Spleen (tissue), 11 donors: ENCODE measurements around the gene TSNAX. TPM values are rescaled to one million over a fixed set of nuclear protein-coding genes. Genes with fewer than 3 reads are reported as not detected.

Source experiments
- DNase-seq: peaks from one replicate; pipeline ENCODE4 v3.0.0-alpha.2; 2020
- H3K27ac ChIP-seq, 8 donors: fragments of 200-600 bp; sonication (generic) in 7 of 8; 1 replicate in 4 of 8; 2 replicates in 4 of 8; pipeline versions ENCODE4 v1.5.0 to v1.8.0; 2016 to 2021; ENCODE audit warnings: inconsistent platforms in 4 of 8, mild to moderate bottlenecking in 4 of 8, moderate library complexity in 1 of 8
- H3K27me3 ChIP-seq, 7 donors: fragments of 200-600 bp; sonication (generic) in 6 of 7; replicated peaks in 1 of 7; 1 replicate in 4 of 7; 2 replicates in 3 of 7; pipeline versions ENCODE4 v1.5.0 to v1.8.0; 2016 to 2021; ENCODE audit warnings: inconsistent platforms in 3 of 7, mild to moderate bottlenecking in 1 of 7
- H3K36me3 ChIP-seq, 6 donors: fragments of 200-600 bp; sonication (generic) in 5 of 6; 1 replicate in 4 of 6; 2 replicates in 2 of 6; pipeline versions ENCODE4 v1.5.0 to v1.8.0; 2016 to 2021; ENCODE audit warnings: inconsistent platforms in 2 of 6
- H3K4me1 ChIP-seq, 6 donors: fragments of 200-600 bp; sonication (generic) in 5 of 6; 1 replicate in 3 of 6; 2 replicates in 3 of 6; pipeline versions ENCODE4 v1.5.0 to v1.8.0; 2016 to 2021; ENCODE audit warnings: inconsistent platforms in 3 of 6
- H3K4me3 ChIP-seq, 8 donors: fragments of 200-600 bp; sonication (generic) in 7 of 8; 1 replicate in 4 of 8; 2 replicates in 4 of 8; pipeline versions ENCODE4 v1.5.0 to v1.8.0; 2016 to 2021; ENCODE audit warnings: inconsistent platforms in 4 of 8, mild to moderate bottlenecking in 4 of 8, moderate library complexity in 2 of 8
- H3K9me3 ChIP-seq, 8 donors: fragments of 200-600 bp; sonication (generic) in 7 of 8; 1 replicate in 4 of 8; 2 replicates in 4 of 8; pipeline versions ENCODE4 v1.5.0 to v1.8.0; 2016 to 2021; ENCODE audit warnings: inconsistent platforms in 4 of 8
- CTCF ChIP-seq, 11 experiments: fragments of 200-600 bp in 7 of 11; fragments of 450-650 bp in 4 of 11; sonication (generic) in 4 of 11; IDR thresholded peaks in 8 of 11; conservative IDR thresholded peaks in 3 of 11; 1 replicate in 7 of 11; 2 replicates in 4 of 11; pipeline versions ENCODE4 v1.4.0 to v1.8.0; 2016 to 2021; ENCODE audit warnings: antibody characterized with exemption in 11 of 11, inconsistent platforms in 4 of 11, mild to moderate bottlenecking in 1 of 11
- POLR2A ChIP-seq, 3 donors: fragments of 450-650 bp; IDR thresholded peaks; one replicate each; pipeline ENCODE4 v1.5.1; 2017; ENCODE audit warnings: antibody characterized with exemption in 3 of 3, mild to moderate bottlenecking in 1 of 3
- POLR2AphosphoS5 ChIP-seq, 3 donors: sonication (generic); formaldehyde crosslinking; IDR thresholded peaks; one replicate each; pipeline ENCODE4 v1.5.1; 2017; ENCODE audit warnings: antibody characterized with exemption in 3 of 3
- WGBS, 5 donors: extraction: QIAGEN DNeasy Blood & Tissue Kit in 3 of 5; methylation state at CpG; one replicate each; pipeline versions ENCODE4 v1.1.5 to v1.1.7; 2013 to 2018; 5-methylcytosine and 5-hydroxymethylcytosine counted together
- intact Hi-C: fragments of 100-400 bp; cut with DNase I; formaldehyde crosslinking; loops from one replicate; pipeline ENCODE4 v1.15.0; 2023; ENCODE audit warnings: low total_unique reads
- polyA plus RNA-seq, 3 donors: library from polyadenylated mRNA; stranded (reverse); fragments of 200-250 nt; gene quantifications; one replicate each; pipeline ENCODE4 v1.2.1, GENCODE V29; 2013
- total RNA-seq, 7 donors: library from RNA; depleted of rRNA in 3 of 7; stranded (reverse); fragments of >200 nt in 3 of 7; fragmentation: NEBNext Ultra II Directional in 4 of 7; extraction: Animal tissue kit (Norgen Biotek cat#: 25700) in 4 of 7; gene quantifications; one replicate each; pipeline versions ENCODE4 v1.1.0 to v1.2.1, GENCODE V29; 2016 to 2021
- donor health status: healthy with polysubstance abuse.
- donor health status: DM: no; HTN: no; CAD: no; lungs with moderate emphysema.
- donor health status: DM: no; HTN: no; CAD: no.
- donor health status: Bipolar disorder and iron deficiency.
- donor health status: healthy.
- donor health status: DM: no; HTN: no; CAD: no.
- donor health status: DM: yes; HTN: yes; CAD: no.

TSNAX gene
- total and polyA plus RNA-seq, 10 donors: 14.0 to 61.8 (median 48.0) TPM

- Histone ChIP-seq H3K4me3 (no peak overlapping the region), H3K4me1 (no peaks in the 10 kb centered on the region), H3K9me3 (peaks cover 0 to under 1% (median 0%) of the 10 kb centered on the region in 8 donors), H3K27me3 (no peaks in the 10 kb centered on the region), H3K27ac (no peak overlapping the region), H3K36me3 (no peaks in the 10 kb centered on the region)
- no peak for TF ChIP-seq POLR2A (IDR thresholded peaks at IDR 0.05)
- TF ChIP-seq CTCF (IDR thresholded peaks at IDR 0.05 in 8 of 11, conservative IDR thresholded peaks at IDR 0.05 in 3 of 11): no peak
- no peak for TF ChIP-seq POLR2AphosphoS5 (IDR thresholded peaks at IDR 0.05)
- intact Hi-C loops: no loop called here
- 82 to 88% (median 83%) methylated on average over 6 of the region's 6 CpGs for WGBS, 5 donors
- no peak for DNase-seq
Measured at GRCh38 chr1:231508497-231508896, 20.0 kb upstream of the TSNAX start.

DNA sequence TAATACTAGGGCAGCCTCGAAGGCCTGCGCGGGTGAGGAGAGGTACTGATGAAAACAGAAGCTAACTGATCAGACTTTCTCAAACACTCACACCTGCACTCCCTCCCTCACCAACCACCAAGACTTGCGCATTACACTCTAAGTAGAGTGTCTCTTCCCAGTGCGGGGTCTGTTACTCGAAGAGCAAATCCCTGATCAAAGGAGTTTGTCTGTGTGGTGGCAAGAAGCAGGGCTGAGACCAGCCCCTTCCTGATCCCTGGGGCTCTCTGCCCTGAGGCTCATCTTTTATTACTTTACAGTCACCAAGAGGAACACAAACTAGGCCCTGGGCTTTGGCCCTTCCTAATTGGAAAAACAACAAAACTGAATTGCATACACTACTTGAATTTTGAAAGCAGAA is 19.5 kb upstream of the TSNAX start:
- Histone ChIP-seq H3K36me3 (no peaks in the 10 kb centered on the region), H3K27me3 (no peaks in the 10 kb centered on the region), H3K9me3 (no peaks in the 10 kb centered on the region), H3K4me1 (no peaks in the 10 kb centered on the region), H3K27ac (no peak overlapping the region), H3K4me3 (no peak overlapping the region)
- DNase-seq: no peak
- intact Hi-C loops: no loop called here
- TF ChIP-seq CTCF (IDR thresholded peaks at IDR 0.05 in 8 of 11, conservative IDR thresholded peaks at IDR 0.05 in 3 of 11): no peak
- no peak for TF ChIP-seq POLR2AphosphoS5 (IDR thresholded peaks at IDR 0.05)
- TF ChIP-seq POLR2A (IDR thresholded peaks at IDR 0.05): no peak
- 82 to 93% (median 91%) methylated on average over 6 of the region's 6 CpGs for WGBS, 5 donors

- Histone ChIP-seq H3K4me1 (peaks cover 0 to 15% (median 11%) of the 10 kb centered on the region in 6 donors), H3K27me3 (no peaks in the 10 kb centered on the region), H3K27ac (peak overlapping the region in 5 of 8 donors; percentile 21 to 58 (median 52)), H3K9me3 (no peaks in the 10 kb centered on the region), H3K36me3 (no peaks in the 10 kb centered on the region), H3K4me3 (no peak overlapping the region)
- WGBS, 5 donors: 72 to 90% (median 77%) methylated on average over 2 of the region's 2 CpGs
- intact Hi-C loops: no loop called here
- TF ChIP-seq POLR2AphosphoS5 (IDR thresholded peaks at IDR 0.05): no peak
- no peak for TF ChIP-seq POLR2A (IDR thresholded peaks at IDR 0.05)
- TF ChIP-seq CTCF (IDR thresholded peaks at IDR 0.05 in 8 of 11, conservative IDR thresholded peaks at IDR 0.05 in 3 of 11): no peak
- no peak for DNase-seq
Measured at GRCh38 chr1:231512147-231512698, 16.2 kb upstream of the TSNAX start.

- H3K27ac ChIP-seq: peak overlapping the region in 1 of 8 donors; percentile 17
- H3K4me1 ChIP-seq: peaks cover 0 to 15% (median 11%) of the 10 kb centered on the region in 6 donors
- H3K4me3 ChIP-seq: no peak overlapping the region
- H3K9me3 ChIP-seq: no peaks in the 10 kb centered on the region
- 26 to 45% (median 35%) methylated on average over 2 of the region's 2 CpGs for WGBS, 5 donors
- TF ChIP-seq POLR2AphosphoS5 (IDR thresholded peaks at IDR 0.05): no peak
- TF ChIP-seq CTCF (IDR thresholded peaks at IDR 0.05 in 8 of 11, conservative IDR thresholded peaks at IDR 0.05 in 3 of 11): no peak
- no peak for TF ChIP-seq POLR2A (IDR thresholded peaks at IDR 0.05)
- no peaks in the 10 kb centered on the region for H3K36me3 ChIP-seq
- H3K27me3 ChIP-seq: no peaks in the 10 kb centered on the region
- no peak for DNase-seq
- intact Hi-C loops: no loop called here
Measured at GRCh38 chr1:231515748-231516147, 12.7 kb upstream of the TSNAX start.
